Astrocyte of the spinal cord (primary cell): Measurements from ENCODE around the gene SYPL2.

Source experiments
- DNase-seq: peaks from one replicate; pipeline ENCODE4 v3.0.0; 2011; ENCODE audit warnings: low read depth, low spot score
- H3K4me3 ChIP-seq: 2 replicates; pipeline ENCODE4 v1.5.1; 2011; ENCODE audit warnings: low read depth, mild to moderate bottlenecking, low read length, moderate library complexity
- CTCF ChIP-seq: IDR thresholded peaks from 2 replicates; pipeline ENCODE4 v1.5.1; 2012; ENCODE audit warnings: low read depth, mild to moderate bottlenecking, low read length, inconsistent platforms
- in situ Hi-C: cut with HindIII; loops from 2 replicates; pipeline ENCODE4 v1.10.0; 2017; ENCODE audit warnings: low sequenced_read_pairs

SYPL2 gene

DNA sequence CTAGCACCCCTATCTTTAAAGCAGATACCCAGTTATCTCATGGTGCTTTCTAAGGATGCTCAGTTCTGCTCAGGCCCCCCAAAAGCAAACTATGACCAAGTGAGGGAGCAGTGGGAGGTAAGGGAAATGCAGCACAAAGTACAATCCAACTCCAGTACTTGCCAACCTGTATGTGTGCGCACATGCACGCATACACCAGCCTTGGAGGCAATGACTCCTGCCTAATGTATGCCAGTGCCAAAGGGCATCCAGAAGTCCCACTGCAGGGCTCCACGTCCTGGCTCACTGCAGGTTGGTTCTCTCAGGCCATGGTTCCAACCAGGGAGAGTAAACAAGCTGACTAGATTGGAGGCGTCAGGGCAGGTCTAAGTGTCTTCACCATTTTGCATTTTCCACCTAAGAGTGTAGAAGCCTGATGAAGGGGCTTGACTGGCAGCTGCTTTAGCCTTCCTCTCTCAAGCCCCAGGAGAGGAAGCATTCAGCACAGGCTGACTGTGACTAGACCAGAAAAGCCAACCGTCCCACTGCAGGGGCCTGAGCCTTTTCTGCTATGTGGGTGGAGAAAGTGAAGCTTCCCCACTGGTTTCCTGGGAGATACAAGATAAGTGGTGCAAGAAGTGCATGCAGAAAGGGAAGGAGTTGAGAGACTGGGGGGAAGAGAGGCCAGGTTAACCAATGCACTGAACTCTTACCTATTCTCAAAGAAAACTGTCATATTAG, 35.5 kb downstream of the SYPL2 start:
- no peak for TF ChIP-seq CTCF
- in situ Hi-C loops = no loop called here
- no peak for DNase-seq
- H3K4me3 ChIP-seq = no peak overlapping the region

- H3K4me3 ChIP-seq = no peak overlapping the region
- TF ChIP-seq CTCF = no peak
- in situ Hi-C loops = no loop called here
- no peak for DNase-seq
Measured at GRCh38 chr1:109502364-109502851, 36.1 kb downstream of the SYPL2 start.

- no peak overlapping the region for H3K4me3 ChIP-seq
- TF ChIP-seq CTCF = no peak
- in situ Hi-C loops = no loop called here
- no peak for DNase-seq
Measured at GRCh38 chr1:109503935-109504334, 37.6 kb downstream of the SYPL2 start.

DNA sequence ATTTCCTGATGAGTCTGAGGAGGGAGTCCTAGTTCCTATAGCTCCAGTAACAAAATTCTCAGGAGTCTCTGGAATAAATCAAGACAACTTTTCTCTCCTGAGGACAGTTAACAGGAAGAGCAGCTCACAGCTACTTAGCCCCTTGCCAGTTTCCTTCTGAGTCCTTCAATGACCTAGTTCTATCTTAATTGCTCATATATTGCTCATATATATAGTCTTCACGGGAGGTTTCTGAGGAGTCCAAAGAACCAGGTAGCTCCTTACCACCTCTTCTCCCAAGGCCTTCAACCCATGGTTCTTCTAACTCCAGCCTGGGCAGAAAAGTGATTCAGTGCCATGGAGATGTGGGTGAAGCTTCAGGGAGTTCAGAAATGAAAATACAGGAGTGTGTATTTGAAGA, 38.6 kb downstream of the SYPL2 start:
- DNase-seq = no peak
- H3K4me3 ChIP-seq = no peak overlapping the region
- in situ Hi-C loops = no loop called here
- no peak for TF ChIP-seq CTCF

- H3K4me3 ChIP-seq = no peak overlapping the region
- in situ Hi-C loops = no loop called here
- no peak for DNase-seq
- no peak for TF ChIP-seq CTCF
Measured at GRCh38 chr1:109508001-109508872, 41.9 kb downstream of the SYPL2 start.

GRCh38 chr1:109508873-109509175, 42.5 kb downstream of the SYPL2 start:
- in situ Hi-C loops = no loop called here
- peak overlapping the region; percentile 55 for H3K4me3 ChIP-seq
- no peak for TF ChIP-seq CTCF
- no peak for DNase-seq
